ENCODE data around the gene EFNA2. TPM values are rescaled to one million over a fixed set of nuclear protein-coding genes. Genes with fewer than 3 reads are reported as not detected.

The EFNA2 gene
- total and polyA plus RNA-seq, 8 donors: 0.15 to 21.1 (median 0.55) TPM; not detected in 5

GRCh38 chr19:1279782-1280341 is 5.8 kb upstream of the EFNA2 start:
- intact Hi-C loops (cut with DNase I; ENCODE audit: low total_unique reads): loop anchor here (10.0 kb wide), 1 partner anchor 85 kb away; no protein-coding TSS in a partner anchor
- Histone ChIP-seq H3K36me3 (peaks cover 18 to 34% (median 26%) of the 10 kb centered on the region in 4 donors), H3K9me3 (no peaks in the 10 kb centered on the region), H3K27ac (no peak overlapping the region), H3K27me3 (peaks cover under 1 to 31% (median 22%) of the 10 kb centered on the region in 3 donors), H3K4me1 (peaks cover 11 to 56% (median 36%) of the 10 kb centered on the region in 4 donors), H3K4me3 (no peak overlapping the region)
- TF ChIP-seq, protein P1, sequence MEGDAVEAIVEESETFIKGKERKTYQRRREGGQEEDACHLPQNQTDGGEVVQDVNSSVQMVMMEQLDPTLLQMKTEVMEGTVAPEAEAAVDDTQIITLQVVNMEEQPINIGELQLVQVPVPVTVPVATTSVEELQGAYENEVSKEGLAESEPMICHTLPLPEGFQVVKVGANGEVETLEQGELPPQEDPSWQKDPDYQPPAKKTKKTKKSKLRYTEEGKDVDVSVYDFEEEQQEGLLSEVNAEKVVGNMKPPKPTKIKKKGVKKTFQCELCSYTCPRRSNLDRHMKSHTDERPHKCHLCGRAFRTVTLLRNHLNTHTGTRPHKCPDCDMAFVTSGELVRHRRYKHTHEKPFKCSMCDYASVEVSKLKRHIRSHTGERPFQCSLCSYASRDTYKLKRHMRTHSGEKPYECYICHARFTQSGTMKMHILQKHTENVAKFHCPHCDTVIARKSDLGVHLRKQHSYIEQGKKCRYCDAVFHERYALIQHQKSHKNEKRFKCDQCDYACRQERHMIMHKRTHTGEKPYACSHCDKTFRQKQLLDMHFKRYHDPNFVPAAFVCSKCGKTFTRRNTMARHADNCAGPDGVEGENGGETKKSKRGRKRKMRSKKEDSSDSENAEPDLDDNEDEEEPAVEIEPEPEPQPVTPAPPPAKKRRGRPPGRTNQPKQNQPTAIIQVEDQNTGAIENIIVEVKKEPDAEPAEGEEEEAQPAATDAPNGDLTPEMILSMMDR (IDR thresholded peaks at IDR 0.05): peak in 5 of 7 experiments; percentile 87 to 94 (median 93)
- TF ChIP-seq POLR2AphosphoS5 (IDR thresholded peaks at IDR 0.05): peak in 1 of 3 donors; percentile 61
- TF ChIP-seq EP300 (IDR thresholded peaks at IDR 0.05): no peak
- TF ChIP-seq POLR2A (IDR thresholded peaks at IDR 0.05): no peak
- DNase-seq: peak; percentile 87 to 95
- 28 to 33% (median 31%) methylated on average over 10 of the region's 10 CpGs for WGBS, 5 donors

DNA sequence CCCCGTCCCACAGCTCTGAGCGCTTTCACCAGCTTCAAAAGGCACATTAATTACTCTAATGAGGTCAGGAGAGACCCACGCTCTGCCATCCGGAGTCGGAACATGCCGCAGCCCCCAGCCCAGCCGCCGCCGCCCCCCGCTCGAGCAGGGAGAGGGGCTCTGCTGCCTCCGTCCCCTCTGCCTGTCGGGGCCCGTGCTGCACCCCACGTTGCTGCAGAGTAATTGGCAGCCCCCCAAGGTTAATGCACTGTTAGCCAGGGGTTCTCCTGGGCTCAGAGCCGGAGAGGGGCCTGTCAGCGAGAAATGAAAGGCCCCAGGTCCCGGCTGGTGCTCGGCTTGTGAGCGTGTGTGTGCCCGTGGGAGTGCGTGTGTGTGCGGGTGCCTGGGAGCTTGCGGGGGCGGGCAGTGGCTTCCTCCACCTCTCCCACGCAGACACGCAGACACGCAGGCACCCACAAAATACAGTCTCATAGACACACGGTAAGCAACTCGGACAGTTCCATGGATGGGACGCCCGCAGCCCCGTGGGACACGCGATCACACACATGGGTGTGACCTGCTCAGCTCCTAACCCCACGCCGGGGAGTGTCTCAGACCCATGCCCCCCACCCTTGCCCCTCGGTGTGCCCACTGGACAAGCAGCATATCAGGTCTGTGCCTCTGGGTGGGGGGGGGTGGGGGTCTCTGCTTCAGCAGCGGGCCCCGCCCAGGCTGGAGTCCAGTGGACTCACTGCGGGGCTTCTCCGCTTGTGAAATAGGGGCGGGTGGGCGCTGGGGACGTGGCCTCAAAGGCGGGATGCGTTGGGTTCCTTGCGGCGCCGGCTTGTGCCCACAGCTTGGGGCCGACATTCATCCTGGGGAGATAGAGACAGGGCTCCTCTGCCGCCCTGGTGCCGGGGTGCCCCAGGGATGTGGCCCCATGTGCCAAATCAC is 4.8 kb upstream of the EFNA2 start:
- Histone ChIP-seq H3K36me3 (peaks cover 15 to 31% (median 24%) of the 10 kb centered on the region in 4 donors), H3K27ac (no peak overlapping the region), H3K9me3 (no peaks in the 10 kb centered on the region), H3K4me1 (peaks cover 8 to 60% (median 34%) of the 10 kb centered on the region in 4 donors), H3K27me3 (peaks cover 7 to 39% (median 29%) of the 10 kb centered on the region in 3 donors), H3K4me3 (no peak overlapping the region)
- intact Hi-C loops (cut with DNase I; ENCODE audit: low total_unique reads): loop anchor here (10.0 kb wide), 1 partner anchor 84 kb away; no protein-coding TSS in a partner anchor
- no peak for DNase-seq
- TF ChIP-seq POLR2AphosphoS5 (IDR thresholded peaks at IDR 0.05): no peak
- TF ChIP-seq EP300 (IDR thresholded peaks at IDR 0.05): no peak
- TF ChIP-seq, protein P1 (IDR thresholded peaks at IDR 0.05): no peak
- TF ChIP-seq POLR2A (IDR thresholded peaks at IDR 0.05): no peak
- 87 to 91% (median 88%) methylated on average over 35 to 53 of the region's 53 CpGs for WGBS, 5 donors

DNA sequence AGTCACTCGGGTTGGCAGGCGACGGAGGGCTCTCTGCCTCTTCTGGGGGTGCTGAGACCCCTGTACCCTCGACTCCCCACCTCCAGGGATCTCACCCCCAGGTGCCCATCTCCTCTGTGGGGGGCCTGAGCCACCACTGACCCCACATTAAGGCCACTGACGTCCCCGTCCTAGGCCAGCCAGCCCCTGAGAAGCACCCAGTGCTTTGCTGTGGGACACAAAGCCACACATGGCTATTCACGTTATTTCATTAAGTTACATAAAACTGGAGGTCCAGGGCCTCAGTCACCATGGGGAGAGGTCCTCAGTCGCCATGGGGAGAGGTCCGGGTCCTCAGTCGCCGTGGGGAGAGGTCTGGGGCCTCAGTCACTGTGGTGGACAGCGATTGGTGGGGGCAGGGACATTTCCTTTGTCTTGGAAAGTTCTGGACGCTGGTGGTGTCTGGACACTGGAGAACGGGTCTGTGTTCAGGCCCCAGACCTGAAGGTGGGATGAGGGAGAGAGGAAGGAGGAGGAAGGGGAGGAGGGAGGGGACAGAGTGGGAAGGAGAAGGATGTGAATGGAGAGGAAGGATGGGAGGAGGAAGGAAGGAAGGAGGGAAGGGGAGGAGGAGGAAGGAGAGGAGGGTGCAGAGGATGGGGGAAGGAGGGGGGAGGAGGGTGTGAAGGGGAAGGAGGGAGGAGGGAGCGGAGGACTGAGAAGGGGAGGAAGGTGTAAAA is 3.9 kb upstream of the EFNA2 start:
- DNase-seq: no peak
- intact Hi-C loops (cut with DNase I; ENCODE audit: low total_unique reads): loop anchor here (10.0 kb wide), 1 partner anchor 83 kb away; no protein-coding TSS in a partner anchor
- TF ChIP-seq, protein P1 (IDR thresholded peaks at IDR 0.05): no peak
- no peak for TF ChIP-seq POLR2AphosphoS5 (IDR thresholded peaks at IDR 0.05)
- TF ChIP-seq POLR2A (IDR thresholded peaks at IDR 0.05): no peak
- no peak for TF ChIP-seq EP300 (IDR thresholded peaks at IDR 0.05)
- peaks cover 9 to 47% (median 35%) of the 10 kb centered on the region in 3 donors for H3K27me3 ChIP-seq
- H3K9me3 ChIP-seq: no peaks in the 10 kb centered on the region
- H3K27ac ChIP-seq: no peak overlapping the region
- peaks cover 15 to 31% (median 24%) of the 10 kb centered on the region in 4 donors for H3K36me3 ChIP-seq
- no peak overlapping the region for H3K4me3 ChIP-seq
- 57 to 69% (median 65%) methylated on average over 14 to 15 of the region's 15 CpGs for WGBS, 5 donors
- H3K4me1 ChIP-seq: peaks cover 1 to 59% (median 30%) of the 10 kb centered on the region in 4 donors

Measured in stomach (tissue), 9 donors.